GM18498 (cell line): ENCODE measurements around the gene SV2B.

Source experiments
- ATAC-seq: cut with Tn5 transposase; IDR thresholded peaks from one replicate; pipeline ENCODE4 v1.9.1; 2021; ENCODE audit warnings: mild to moderate bottlenecking, moderate library complexity; ENCODE audit not compliant: unreplicated experiment

SV2B gene

DNA sequence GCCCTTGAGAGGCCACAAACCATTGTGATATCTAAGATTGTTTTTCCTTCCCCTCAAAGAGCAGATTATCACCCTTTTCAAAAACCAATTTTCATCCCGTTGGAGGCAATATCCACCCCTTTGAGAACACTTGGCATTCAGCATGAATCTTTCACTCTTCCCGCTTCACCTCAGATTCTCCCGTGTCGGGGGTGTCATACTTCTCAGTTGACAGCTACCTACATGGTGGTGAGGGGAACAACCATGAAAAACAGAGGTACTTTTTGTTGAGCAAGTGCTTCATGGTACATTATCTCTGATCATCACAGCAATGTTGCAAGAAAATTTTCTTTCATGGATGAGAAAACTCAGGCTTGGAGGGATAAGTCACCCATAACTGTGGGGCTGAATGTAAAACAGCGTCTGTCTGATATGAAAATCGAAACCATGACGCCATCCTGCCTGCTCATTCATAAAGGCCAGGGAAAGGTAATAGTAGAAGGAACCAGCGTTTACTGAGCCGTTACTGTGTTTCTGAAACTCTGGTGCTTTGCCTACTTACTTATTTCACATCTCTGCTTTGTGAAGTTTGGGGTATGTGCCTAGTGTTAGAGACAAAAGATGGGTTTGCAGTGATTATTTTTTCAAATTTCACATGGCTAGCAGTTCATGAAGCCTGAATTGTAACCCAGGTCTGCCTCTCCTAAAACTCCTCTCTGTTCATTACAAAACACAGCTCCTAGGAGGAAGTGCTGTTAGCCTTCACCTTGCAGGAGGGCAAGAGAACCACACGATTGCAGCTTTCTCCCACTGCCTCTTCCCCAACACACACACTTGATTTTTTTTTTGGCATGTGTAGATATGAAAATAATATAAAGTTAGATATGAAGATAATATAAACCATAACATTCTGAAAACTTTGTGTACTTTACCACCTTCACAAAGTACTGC, 35.4 kb downstream of the SV2B start:
- ATAC-seq, result peak; percentile 89

DNA sequence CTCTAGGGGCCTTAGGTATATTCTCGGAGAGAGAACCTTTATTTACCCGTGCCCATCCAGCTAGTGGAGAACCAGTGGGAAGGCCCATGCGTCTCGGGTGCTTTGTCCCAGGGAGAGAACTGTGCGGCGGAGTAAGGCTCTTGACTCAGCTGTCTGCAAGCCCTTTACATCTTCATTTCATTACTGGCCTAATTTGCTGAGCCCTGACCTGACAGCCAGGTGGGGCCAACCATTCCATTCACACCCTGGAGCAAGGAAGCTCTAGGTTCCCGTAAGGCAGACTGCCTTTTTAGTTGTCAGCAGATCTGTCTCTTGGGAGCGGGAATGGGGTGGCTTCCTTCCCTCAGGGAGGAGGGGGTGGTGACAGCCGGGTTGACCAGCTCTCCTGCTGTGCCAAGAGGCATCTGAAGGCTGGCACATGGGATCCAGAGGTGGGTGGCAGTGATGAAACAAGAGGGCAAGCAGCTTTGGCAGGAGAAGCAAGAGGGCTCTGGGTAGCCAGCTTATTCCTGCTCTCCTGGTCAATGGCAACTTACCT, 36.4 kb downstream of the SV2B start:
- no peak for ATAC-seq

DNA sequence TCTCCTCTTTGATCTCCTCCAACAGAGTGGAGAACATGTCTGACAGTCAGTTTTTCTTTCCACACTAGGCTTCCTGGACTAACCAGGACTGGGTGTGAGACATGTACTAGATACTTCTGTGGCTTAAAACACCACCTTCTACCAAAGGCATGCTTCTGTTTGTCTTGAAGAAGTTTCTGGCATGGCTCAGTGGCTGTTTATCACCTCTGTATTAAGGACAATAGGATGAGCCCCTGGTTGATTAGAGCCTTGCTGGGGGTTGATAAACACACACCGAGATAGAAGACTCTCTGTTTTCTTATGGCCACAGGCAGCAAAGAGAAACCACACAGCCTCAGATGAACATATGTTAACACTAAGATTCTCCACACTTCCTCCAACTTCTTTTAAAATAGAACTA, 40.5 kb downstream of the SV2B start:
- ATAC-seq, result no peak

DNA sequence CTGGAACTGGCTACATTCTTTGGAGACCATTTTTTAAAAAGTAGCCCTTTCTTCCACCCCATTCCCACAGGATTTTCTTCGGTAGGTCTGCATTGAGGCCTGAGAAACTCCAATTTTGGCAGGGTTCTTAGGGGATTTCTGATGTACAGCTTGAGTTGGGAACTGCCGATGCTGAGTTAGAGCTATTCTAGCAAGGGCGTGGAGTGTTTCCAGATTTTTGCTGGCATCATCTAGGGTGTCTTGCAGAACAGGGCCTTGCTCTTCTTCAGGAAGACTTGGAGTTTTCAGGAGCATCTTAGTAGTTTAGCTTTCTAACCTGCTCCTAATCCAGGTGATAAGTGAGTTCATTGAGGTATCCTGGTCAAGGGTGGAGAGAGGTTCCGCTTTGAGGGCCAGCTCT, 41.0 kb downstream of the SV2B start:
- ATAC-seq, result no peak

DNA sequence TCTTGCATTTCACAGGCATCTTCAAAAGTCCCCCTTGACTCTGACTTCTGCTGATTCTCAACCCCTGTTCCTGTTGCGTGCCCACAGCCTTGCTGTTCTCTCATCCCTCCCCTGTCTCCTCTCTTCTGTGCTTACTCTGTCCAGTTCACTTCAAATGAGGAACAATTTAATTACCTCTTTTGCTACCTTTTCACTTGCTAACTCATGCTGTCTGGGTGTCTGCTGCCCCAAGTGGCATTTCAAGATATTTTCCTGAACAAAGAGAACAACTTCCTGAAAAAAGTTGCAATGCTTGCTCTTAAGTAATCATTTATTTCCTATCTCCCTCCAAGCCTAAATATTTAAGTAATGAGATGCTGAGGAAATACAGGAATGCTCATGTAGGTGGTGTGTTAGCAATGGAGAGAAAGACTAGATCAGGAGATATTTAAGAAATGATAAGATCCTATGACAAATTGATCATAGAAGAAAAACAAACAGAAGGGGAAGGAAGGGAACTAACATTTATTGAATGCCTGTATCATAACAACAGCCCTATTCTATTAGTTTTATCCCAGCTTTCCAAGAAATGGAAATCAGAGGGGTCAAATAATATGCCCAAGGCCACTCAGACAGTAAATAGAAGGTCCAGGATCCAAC, 42.2 kb downstream of the SV2B start:
- no peak for ATAC-seq

DNA sequence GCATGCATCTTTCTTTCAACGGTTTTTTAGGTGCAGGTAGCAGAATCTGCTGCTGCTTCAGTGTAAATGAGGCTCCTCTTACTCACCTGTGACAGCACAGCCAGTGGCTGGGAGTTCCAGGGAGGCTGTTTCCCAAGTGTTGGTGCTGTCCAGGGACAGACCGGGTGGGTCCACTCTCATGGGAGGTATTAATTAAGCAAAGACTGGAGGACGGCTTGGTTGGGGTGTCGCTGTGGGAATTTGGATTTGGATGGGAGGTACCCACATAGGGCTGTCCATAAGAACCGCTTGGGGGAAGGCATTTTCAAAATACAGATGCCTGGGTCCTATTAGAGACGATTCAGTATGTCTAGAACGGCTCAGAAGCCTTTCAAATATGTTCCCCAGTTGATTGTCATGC, 42.9 kb downstream of the SV2B start:
- no peak for ATAC-seq

DNA sequence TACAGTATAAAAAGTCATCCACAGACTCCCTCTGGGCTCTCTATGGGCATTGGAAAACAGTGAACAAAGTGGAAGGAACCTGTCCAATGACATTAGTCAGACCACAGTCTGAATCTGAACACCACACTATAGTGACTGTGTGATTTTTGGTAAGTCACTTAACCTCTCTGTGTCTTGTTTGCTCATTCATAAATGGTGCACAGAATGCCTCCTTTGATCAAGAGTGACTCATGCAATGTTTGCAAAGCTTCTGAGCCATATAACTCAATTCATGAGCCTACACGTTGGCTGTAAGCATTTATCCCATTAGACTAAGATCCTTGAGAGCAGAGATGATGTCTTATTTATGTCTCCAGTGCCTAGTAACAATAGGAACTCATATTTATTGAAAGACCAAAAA, 46.7 kb downstream of the SV2B start:
- no peak for ATAC-seq

DNA sequence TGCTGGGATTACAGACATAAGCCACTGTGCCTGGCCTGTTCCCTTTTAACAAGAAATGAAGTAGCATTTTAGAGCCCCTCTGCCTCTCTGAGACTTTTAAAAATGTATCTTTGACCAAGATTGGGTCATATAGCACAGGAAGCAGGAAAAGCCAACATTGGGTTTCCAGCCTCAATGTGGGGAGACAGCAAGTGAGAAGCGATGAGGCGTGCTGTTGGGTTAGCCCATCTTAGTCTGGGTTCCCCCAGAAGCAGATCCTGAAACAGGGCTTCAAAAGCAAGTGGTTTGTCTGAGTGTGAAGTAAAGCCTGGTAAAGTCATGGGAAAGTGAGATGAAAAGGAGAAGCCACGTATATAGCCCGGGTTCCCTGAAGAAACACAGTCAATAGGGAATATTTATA, 48.2 kb downstream of the SV2B start:
- ATAC-seq, result no peak

DNA sequence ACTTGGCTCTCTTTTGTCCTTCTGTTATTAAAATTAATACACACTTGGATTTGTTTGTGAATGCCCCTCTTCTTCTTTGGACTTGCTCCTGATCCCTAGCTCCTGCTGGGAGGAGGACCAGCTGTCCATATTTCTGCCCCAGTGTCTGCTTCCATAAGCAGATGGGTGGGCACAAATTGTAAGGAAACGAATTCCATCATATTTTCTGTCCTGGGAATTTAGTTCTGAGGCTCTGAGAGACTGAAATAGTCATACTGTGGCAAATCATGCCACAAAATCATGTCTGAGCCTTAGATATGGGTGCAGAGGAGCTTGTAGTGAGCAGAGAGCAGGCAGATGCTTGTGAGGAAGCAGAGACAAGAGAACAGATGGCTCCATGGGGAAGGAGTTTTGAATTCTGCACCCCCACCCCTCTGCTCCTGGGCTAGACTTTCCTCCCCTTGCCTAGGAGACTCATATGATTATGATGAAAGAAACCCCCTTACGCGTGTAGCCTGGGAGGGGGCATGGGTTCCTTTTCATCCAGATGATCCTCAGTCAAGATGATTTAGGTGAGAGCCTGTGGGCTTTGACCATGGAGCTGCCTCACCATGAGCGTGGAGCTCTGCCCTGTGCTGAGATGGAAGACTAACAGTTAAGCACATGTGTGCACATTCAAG, 50.6 kb downstream of the SV2B start:
- no peak for ATAC-seq

DNA sequence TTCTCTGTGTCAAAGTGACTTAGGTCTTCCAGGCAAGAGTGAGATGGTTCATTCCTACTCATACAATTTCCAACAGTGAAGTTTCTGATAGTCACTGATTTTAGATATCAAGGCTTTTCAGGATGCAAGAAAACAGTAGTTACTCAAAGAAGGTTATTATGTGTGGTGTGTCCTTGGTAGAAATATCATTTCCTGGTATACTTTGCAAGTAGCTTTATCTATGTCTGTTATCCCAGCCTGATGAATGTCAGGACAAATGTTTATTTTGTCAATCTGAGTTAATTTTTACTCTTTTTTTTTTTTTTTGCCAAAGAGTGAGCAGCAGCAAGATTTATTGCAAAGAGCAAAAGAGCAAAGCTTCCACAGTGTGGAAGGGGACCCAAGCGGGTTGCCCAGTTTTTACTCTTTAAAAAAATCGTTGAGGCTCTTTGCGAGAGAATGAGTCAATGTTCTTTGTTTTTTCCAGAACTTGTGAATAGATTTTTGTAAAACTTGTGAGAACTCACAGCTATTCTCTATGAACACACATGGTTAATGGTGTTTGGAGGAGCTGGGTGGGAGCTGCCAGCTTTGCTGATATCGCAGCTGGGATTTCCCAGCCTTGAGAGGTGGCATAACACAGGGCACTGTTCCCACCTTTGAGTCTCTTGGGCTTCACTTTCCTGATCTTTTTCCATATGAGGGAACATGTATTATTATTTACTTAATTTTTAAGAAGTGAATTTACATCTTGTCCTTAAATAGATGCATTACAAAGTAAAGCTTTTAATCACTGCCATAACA, 51.9 kb downstream of the SV2B start:
- ATAC-seq, result no peak

DNA sequence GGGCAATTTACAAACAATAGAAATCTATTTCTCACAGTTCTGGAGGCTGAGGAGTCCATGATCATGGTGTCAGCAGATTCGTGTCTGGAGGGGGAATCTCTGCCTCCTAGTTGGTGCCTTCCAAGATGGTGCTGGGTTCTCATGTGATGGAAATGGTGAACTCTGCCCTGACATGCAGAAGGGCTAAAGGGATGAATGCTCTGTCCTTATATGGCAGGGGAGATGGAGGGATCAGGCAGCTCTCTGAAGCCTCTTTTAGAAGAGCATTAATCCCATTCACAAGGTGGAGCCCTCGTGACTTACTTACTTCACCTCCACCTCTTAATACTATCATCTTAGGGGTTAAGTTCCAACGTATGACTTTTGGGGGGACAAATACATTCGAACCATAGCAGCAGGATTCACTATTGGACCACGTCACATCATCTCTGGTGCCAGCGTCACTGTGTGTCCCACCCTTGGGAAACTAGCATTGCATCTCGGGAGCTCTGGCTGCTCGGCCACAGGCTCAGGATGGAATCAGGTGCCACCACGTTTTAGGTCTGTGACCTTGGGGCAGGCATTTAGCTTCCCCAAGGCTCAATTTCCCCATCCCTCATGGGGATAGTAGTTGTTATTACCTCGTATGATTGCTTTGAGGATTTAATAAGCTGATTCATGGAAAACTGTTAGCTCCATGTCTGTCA, 53.0 kb downstream of the SV2B start:
- ATAC-seq, result no peak

DNA sequence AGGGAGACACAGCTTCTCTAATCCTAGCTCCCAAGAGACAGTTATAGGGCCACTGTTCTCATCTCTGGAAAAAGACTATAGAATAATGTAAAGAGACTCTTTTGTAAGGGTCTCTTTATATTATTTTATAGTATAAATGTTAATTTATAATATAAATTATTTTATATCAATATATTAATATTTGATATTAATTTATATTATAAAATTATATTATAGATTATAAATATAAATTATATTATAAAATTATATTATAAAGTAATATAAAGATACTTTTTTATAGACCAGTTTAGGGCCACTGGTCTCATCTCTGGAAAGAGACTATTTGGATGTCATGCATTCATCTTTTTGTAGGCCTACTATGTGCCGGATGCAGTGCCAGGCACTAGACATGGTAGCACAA, 53.9 kb downstream of the SV2B start:
- no peak for ATAC-seq

DNA sequence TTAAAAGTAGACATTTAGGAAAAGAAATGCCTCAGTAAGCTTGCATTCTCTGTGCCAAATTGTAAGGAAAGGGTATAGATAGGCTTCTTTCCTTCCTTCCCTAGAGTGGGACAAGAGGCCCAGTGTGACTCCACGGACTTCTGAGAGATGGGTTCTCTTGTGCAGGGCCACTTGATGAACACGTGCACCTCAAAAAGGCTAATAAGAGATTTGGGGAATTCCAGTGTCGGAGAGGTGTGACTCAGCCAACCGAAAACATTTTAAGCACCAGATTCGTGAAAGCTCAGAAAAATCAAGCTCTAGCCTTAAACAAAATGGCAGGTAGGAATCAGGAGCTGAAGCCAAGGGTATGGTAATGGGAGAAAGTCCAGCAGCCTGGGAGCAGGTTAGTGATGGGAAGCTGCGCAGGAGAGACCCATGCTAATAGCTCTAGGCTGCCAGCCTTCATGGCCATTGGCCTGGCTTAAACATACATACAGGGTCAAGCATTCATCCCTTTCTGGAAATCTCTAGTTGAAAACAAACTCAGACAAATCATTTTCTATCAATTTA, 56.2 kb downstream of the SV2B start:
- ATAC-seq, result no peak

DNA sequence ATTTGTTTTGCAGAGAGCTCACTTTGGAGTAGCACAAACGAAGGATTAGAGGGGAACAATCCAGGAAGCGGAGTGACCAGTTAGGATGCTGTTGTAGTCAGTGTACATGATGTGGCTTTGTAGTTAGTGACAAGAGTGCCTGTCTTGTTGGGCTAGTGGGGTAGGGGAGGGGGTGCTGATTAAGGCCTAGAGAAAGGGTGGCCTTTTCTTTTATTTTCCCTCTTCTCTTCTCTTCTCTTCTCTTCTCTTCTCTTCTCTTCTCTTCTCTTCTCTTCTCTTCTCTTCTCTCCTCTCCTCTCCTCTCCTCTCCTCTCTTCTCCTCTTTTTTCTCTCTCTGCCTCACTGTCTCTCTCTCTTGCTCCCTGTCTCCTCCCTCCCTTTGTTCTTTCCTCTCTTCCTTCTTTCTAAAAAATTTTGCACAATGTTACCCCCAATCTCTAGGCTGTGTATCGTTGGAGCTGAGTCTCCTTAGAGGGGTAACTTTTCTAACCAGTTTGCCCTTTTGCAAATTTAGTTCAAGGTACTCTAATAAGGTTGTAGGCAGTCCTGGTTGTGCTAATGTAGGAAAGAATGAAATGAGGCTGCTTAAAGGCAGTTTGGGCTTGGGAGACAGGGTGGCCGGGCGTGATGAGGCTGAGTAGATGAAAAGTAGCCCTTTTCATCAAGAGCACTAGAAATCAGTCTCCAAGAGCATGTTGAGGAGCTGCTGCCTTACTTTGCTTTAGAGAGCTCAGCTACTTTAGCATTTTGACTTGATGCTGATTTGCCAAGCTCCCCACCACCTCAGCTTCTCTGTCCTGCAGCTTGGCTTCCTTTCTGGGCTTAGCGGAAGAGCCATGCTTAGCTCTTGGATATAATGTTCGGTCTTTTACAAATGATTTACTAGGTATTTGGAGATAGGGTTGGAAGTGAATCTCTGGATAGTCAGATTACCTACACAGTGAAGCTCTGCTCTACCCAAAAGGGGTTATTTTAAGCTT, 58.6 kb downstream of the SV2B start:
- no peak for ATAC-seq

DNA sequence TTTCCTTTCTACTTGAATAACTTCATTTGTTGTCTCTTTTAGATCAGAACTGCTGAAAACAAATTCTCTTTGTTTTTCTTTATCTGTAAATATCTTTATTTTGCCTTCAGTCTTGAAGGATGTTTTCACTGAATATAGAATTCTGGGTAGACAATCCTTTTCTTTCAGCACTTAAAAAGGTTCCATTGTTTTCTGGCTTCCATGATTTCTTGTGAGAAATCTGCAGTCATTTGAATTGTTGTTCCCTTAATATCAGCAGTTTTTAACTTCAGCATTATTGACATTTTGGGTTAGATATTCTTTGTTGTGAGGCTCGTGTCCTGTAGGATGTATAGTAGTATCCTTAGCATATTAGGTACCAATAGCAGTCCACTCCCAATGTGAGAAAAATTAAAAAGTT, 65.8 kb downstream of the SV2B start:
- ATAC-seq, result no peak

DNA sequence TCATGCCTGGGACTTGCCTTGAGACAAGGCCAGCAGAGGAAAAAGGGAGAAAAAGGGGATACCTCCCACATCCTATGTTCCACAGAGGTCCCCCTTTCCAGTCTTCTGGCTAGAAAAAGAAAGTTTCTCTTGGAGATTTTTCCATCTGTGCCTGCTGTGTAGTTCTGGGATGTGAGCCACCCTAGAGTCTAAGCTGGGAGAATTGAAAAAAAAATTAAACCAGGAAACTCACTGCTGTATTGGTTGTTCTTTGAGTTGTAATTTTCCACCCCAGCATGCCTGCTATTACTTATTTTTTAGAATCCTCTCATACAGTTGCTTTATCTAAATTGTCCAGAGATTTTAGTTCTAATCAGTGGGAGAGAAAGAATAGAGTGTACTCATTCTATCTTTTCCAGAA, 68.4 kb downstream of the SV2B start:
- no peak for ATAC-seq

DNA sequence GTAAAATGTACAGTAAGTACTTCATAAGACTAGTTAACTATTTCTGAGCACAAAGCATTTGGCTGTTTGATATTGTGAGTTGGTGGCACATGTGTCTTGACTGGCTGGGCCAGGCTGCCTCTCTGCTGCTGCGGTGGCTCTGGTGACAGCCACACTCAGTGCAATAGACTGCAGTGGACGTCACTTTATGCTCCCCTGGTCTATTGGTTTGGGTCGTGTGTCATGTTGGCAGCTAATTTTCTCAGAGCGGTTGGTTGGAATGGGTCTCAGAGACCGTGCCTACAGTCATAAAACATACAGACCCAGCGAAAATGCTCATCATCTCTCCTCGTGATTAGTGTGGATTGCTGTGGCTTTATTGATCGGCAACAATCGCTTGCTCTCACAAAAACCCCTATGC, 71.3 kb downstream of the SV2B start:
- ATAC-seq, result no peak

DNA sequence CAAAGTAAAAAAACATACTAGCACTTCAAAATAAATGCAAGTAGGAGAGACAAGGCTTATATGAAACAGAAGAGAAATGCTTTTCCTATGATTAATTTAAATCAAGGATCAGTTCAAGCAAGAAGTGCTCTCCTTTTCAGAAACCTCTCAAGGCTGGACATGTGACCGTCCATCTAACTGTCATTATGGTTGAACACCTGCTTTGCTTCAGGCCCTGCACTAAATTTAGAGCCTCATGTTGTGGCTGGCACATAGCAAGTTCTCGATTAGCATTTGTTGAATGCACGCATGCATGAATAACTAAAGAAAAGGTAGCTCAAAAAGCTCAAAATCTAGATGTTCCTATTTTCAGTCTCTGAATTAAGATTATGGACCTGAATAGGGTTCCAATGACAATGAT, 82.0 kb downstream of the SV2B start:
- ATAC-seq, result no peak

DNA sequence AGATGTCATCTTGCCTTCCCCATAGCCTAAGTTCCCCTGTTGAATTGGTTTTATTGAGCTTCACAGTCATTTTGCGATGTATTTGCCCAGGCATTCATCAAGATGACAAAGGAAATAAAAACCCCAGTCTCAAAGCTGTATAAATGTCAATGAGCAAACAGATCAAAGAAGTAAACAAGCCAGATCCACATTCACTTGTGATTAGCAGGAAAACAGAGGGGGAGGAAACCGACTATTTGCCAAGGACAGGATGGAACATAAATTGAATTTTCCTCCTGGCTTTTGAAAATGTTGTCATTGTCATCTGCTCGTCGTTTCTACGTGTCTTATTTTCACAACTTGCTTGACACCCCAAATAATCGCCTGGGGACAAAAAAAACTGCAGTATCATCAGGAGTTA, 83.5 kb downstream of the SV2B start:
- ATAC-seq, result no peak
